ENCODE data around the gene CHRM3. TPM values are rescaled to one million over a fixed set of nuclear protein-coding genes. Genes with fewer than 3 reads are reported as not detected.

Gene CHRM3
- total RNA-seq, 1 experiment from 2014 or later: 4.2 TPM

DNA sequence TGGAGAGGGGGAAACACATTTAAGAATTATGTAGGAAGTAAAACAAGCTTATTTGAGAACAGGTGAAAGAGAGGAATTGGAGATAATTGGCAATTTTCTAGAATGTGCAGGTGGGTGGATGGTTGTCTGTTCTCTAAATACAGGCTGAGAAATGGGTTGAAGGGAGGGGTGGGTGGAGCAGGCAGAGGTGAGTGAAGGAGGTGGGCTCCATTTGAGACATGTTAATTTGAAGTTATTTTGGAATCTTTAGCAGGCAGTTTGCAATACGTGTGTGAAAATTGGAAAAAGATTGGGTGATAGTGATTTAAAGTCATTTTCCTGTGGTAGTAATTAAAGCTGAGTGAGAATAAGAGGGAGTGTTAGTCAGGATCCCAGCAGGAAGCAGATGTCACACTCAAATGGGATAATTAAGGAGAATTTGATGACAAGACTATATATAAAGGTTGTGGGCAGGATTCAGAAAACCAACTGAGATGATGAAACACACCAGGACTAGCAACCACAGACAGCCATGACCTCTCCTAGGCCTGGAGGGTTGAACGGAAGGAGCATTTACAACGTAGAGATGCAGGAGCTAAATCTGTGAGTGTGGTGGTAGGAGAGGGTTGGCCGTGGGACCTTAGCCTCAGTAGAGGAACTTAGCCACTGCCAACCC lies 40.6 kb downstream of the CHRM3 start:
- H3K79me2 ChIP-seq (ENCODE audit: insufficient read depth, low read length): no peaks in the 10 kb centered on the region
- H3K4me1 ChIP-seq (ENCODE audit: insufficient read depth, low read length): 0 out of 2 replicates have a peak, but pooled peaks cover 2% of the 10 kb centered on the region
- H3K4ac ChIP-seq (ENCODE audit: low read depth, low read length): no peak overlapping the region
- no peak overlapping the region for H4K5ac ChIP-seq (ENCODE audit: insufficient read length, low read depth, low read length)
- no peak for DNase-seq
- H3K9me3 ChIP-seq (ENCODE audit: control insufficient read depth, low read depth, low read length): no peaks in the 10 kb centered on the region
- Mint-ChIP-seq H3K27me3 (ENCODE audit: low read depth) (no peaks in the 10 kb centered on the region), H3K9me3 (no peaks in the 10 kb centered on the region), H3K4me1 (no peaks in the 10 kb centered on the region), H3K4me3 (no peak overlapping the region), H3K36me3 (ENCODE audit: insufficient read depth in 1 of 3, low read depth in 3 of 3) (no peaks in the 10 kb centered on the region), H3K27ac (no peak overlapping the region; a peak in 1 of 7 replicates)
- H2AFZ ChIP-seq (ENCODE audit: low read length): no peak overlapping the region
- WGBS (ENCODE audit: extremely low coverage, insufficient read length, low lambda C conversion rate): 100% methylated on average over 1 of the region's 4 CpGs
- H3K9ac ChIP-seq (ENCODE audit: extremely low read depth, insufficient read length, low read length): no peak overlapping the region
- TF ChIP-seq, protein P1, sequence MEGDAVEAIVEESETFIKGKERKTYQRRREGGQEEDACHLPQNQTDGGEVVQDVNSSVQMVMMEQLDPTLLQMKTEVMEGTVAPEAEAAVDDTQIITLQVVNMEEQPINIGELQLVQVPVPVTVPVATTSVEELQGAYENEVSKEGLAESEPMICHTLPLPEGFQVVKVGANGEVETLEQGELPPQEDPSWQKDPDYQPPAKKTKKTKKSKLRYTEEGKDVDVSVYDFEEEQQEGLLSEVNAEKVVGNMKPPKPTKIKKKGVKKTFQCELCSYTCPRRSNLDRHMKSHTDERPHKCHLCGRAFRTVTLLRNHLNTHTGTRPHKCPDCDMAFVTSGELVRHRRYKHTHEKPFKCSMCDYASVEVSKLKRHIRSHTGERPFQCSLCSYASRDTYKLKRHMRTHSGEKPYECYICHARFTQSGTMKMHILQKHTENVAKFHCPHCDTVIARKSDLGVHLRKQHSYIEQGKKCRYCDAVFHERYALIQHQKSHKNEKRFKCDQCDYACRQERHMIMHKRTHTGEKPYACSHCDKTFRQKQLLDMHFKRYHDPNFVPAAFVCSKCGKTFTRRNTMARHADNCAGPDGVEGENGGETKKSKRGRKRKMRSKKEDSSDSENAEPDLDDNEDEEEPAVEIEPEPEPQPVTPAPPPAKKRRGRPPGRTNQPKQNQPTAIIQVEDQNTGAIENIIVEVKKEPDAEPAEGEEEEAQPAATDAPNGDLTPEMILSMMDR (conservative IDR thresholded peaks at IDR 0.05): no peak
- H3K56ac ChIP-seq (ENCODE audit: insufficient read length, low read depth, low read length): no peak overlapping the region
- H3K27me3 ChIP-seq (ENCODE audit: insufficient read depth, low read length): no peaks in the 10 kb centered on the region; the same call in 1 of the 2 replicates
- no peak overlapping the region for H2AK5ac ChIP-seq (ENCODE audit: insufficient read length, low read length)
- H2BK15ac ChIP-seq (ENCODE audit: low read depth, low read length): no peak overlapping the region
- no peaks in the 10 kb centered on the region for H3K23me2 ChIP-seq (ENCODE audit: insufficient read length, low read depth, low read length, poor library complexity, severe bottlenecking)
- no peak overlapping the region for H3K14ac ChIP-seq (ENCODE audit: insufficient read depth, low read length)
- no peak overlapping the region for H2BK120ac ChIP-seq (ENCODE audit: low read depth, low read length, poor library complexity, severe bottlenecking)
- H3K18ac ChIP-seq (ENCODE audit: insufficient read length, low read depth, low read length): no peak overlapping the region
- no peaks in the 10 kb centered on the region for H3K79me1 ChIP-seq (ENCODE audit: insufficient read depth, low read depth, low read length, poor library complexity, severe bottlenecking)
- no peak overlapping the region for H2BK12ac ChIP-seq (ENCODE audit: insufficient read length, low read depth, low read length)
- H3K27ac ChIP-seq (ENCODE audit: insufficient read length, low read depth, low read length): no peak overlapping the region
- H2BK5ac ChIP-seq (ENCODE audit: insufficient read length, low read length): no peak overlapping the region
- no peak overlapping the region for H4K91ac ChIP-seq (ENCODE audit: insufficient read length, low read depth, low read length)
- no peak overlapping the region for H3K4me2 ChIP-seq (ENCODE audit: insufficient read depth, insufficient read length, low read length)
- H4K20me1 ChIP-seq (ENCODE audit: control insufficient read depth, insufficient read depth, insufficient read length): no peaks in the 10 kb centered on the region
- H3K23ac ChIP-seq (ENCODE audit: insufficient read length, low read depth, low read length): no peak overlapping the region
- H2BK20ac ChIP-seq (ENCODE audit: low read depth, low read length, poor library complexity, severe bottlenecking): no peak overlapping the region
- no peak overlapping the region for H3T11ph ChIP-seq (ENCODE audit: low read length)
- no peak overlapping the region for H4K8ac ChIP-seq (replicated peaks; ENCODE audit: insufficient read length, low read depth, low read length)

All from H9 (cell line).